Endothelial cell (in vitro differentiated cells): ENCODE data around the gene ROR2. TPM values are rescaled to one million over a fixed set of nuclear protein-coding genes. Genes with fewer than 3 reads are reported as not detected.
"Not testable (repeated sequence)": the region's sequence is repeated elsewhere in the genome, so short reads cannot be mapped to it uniquely, and the experiment has no call there.

Experiments
- DNase-seq: peaks from one replicate; pipeline ENCODE4 v3.0.0; 2021; ENCODE audit warnings: low spot score
- H3K27ac Mint-ChIP-seq: one replicate; pipeline ENCODE4 v1.8.0; 2021; ENCODE audit warnings: mixed read lengths, inconsistent platforms; ENCODE audit not compliant: unreplicated experiment
- H3K27me3 Mint-ChIP-seq: one replicate; pipeline ENCODE4 v1.8.0; 2021; ENCODE audit warnings: mild to moderate bottlenecking, moderate library complexity, mixed read lengths, inconsistent platforms; ENCODE audit not compliant: unreplicated experiment
- H3K36me3 Mint-ChIP-seq: one replicate; pipeline ENCODE4 v1.8.0; 2021; ENCODE audit warnings: mild to moderate bottlenecking, low read depth, mixed read lengths, inconsistent platforms; ENCODE audit not compliant: unreplicated experiment
- H3K4me1 Mint-ChIP-seq: one replicate; pipeline ENCODE4 v1.8.0; 2021; ENCODE audit warnings: mild to moderate bottlenecking, mixed read lengths, inconsistent platforms; ENCODE audit not compliant: unreplicated experiment
- H3K4me3 Mint-ChIP-seq: one replicate; pipeline ENCODE4 v1.8.0; 2021; ENCODE audit warnings: mild to moderate bottlenecking, mixed read lengths, inconsistent platforms; ENCODE audit not compliant: unreplicated experiment
- H3K9me3 Mint-ChIP-seq: one replicate; pipeline ENCODE4 v1.8.0; 2021; ENCODE audit warnings: mixed read lengths, inconsistent platforms; ENCODE audit not compliant: unreplicated experiment
- CTCF ChIP-seq: fragments of 200-600 bp; sonication (generic); IDR thresholded peaks from one replicate; pipeline ENCODE4 v1.5.0; 2021; ENCODE audit warnings: antibody characterized with exemption; ENCODE audit not compliant: unreplicated experiment
- total RNA-seq: library from RNA; stranded (reverse); fragmentation: NEBNext Ultra II Directional; extraction: Animal tissue kit (Norgen Biotek cat#: 25700); gene quantifications from one replicate; pipeline ENCODE4 v1.2.1, GENCODE V29; 2021; ENCODE audit not compliant: unreplicated experiment

ROR2 gene
- total RNA-seq, 1 donor from 2014 or later, result 3.5 TPM

- Mint-ChIP-seq H3K36me3 (peaks cover 7% of the 10 kb centered on the region), H3K4me3 (no peak overlapping the region), H3K27ac (no peak overlapping the region), H3K9me3 (no peaks in the 10 kb centered on the region), H3K27me3 (no peaks in the 10 kb centered on the region), H3K4me1 (peaks cover 11% of the 10 kb centered on the region)
- no peak for DNase-seq
- TF ChIP-seq CTCF, result no peak
These were observed 36.0 kb downstream of the ROR2 start for GRCh38 chr9:91913986-91914385.

- Mint-ChIP-seq H3K36me3 (peaks cover 7% of the 10 kb centered on the region), H3K27me3 (no peaks in the 10 kb centered on the region), H3K9me3 (no peaks in the 10 kb centered on the region), H3K27ac (no peak overlapping the region), H3K4me3 (no peak overlapping the region), H3K4me1 (peaks cover 12% of the 10 kb centered on the region)
- DNase-seq, result no peak
- no peak for TF ChIP-seq CTCF
These were observed 36.9 kb downstream of the ROR2 start for GRCh38 chr9:91913096-91913495.

GRCh38 chr9:91911657-91912056 is 38.4 kb downstream of the ROR2 start:
- TF ChIP-seq CTCF, result no peak
- DNase-seq, result no peak
- H3K27me3 Mint-ChIP-seq, result no peaks in the 10 kb centered on the region
- peaks cover 20% of the 10 kb centered on the region for H3K4me1 Mint-ChIP-seq
- no peak overlapping the region for H3K4me3 Mint-ChIP-seq
- H3K36me3 Mint-ChIP-seq, result peaks cover 7% of the 10 kb centered on the region
- no peak overlapping the region for H3K27ac Mint-ChIP-seq
- H3K9me3 Mint-ChIP-seq, result no peaks in the 10 kb centered on the region

GRCh38 chr9:91909256-91909655 is 40.8 kb downstream of the ROR2 start:
- H3K9me3 Mint-ChIP-seq, H3K27me3 Mint-ChIP-seq, DNase-seq, H3K27ac Mint-ChIP-seq, H3K36me3 Mint-ChIP-seq, H3K4me3 Mint-ChIP-seq: not testable (repeated sequence)
- H3K4me1 Mint-ChIP-seq, result peaks cover 20% of the 10 kb centered on the region

- no peaks in the 10 kb centered on the region for H3K36me3 Mint-ChIP-seq
- no peak for TF ChIP-seq CTCF
- H3K9me3 Mint-ChIP-seq, result no peaks in the 10 kb centered on the region
- no peak overlapping the region for H3K4me3 Mint-ChIP-seq
- H3K27ac Mint-ChIP-seq, result no peak overlapping the region
- peaks cover 20% of the 10 kb centered on the region for H3K4me1 Mint-ChIP-seq
- peaks cover 1% of the 10 kb centered on the region for H3K27me3 Mint-ChIP-seq
- no peak for DNase-seq
These were observed 41.3 kb downstream of the ROR2 start for GRCh38 chr9:91908746-91909145.

- H3K36me3 Mint-ChIP-seq, result no peaks in the 10 kb centered on the region
- no peaks in the 10 kb centered on the region for H3K9me3 Mint-ChIP-seq
- H3K27me3 Mint-ChIP-seq, result peaks cover 1% of the 10 kb centered on the region
- DNase-seq, result no peak
- H3K4me3 Mint-ChIP-seq, result no peak overlapping the region
- H3K27ac Mint-ChIP-seq, result no peak overlapping the region
- TF ChIP-seq CTCF, result no peak
- peaks cover 20% of the 10 kb centered on the region for H3K4me1 Mint-ChIP-seq
These were observed 41.8 kb downstream of the ROR2 start for GRCh38 chr9:91908293-91908623.
